Measurements from ENCODE around the gene KHSRP.
"Not testable (repeated sequence)": the region's sequence is repeated elsewhere in the genome, so short reads cannot be mapped to it uniquely, and the experiment has no call there.

Gene KHSRP

GRCh38 chr19:6451583-6452222 is 27.1 kb upstream of the KHSRP start:
- DNase-seq: no peak

GRCh38 chr19:6450166-6450565 is 25.6 kb upstream of the KHSRP start:
- peak; percentile 5 for DNase-seq

GRCh38 chr19:6448045-6448444 is 23.4 kb upstream of the KHSRP start:
- DNase-seq: no peak

GRCh38 chr19:6446452-6446851 is 21.8 kb upstream of the KHSRP start:
- no peak for DNase-seq

- no peak for DNase-seq
Observed at GRCh38 chr19:6443986-6444385, 19.4 kb upstream of the KHSRP start.

- no peak for DNase-seq
Observed at GRCh38 chr19:6442087-6442688, 17.6 kb upstream of the KHSRP start.

GRCh38 chr19:6440905-6441304 is 16.3 kb upstream of the KHSRP start:
- no peak for DNase-seq

- DNase-seq: no peak
Observed at GRCh38 chr19:6439743-6440142, 15.1 kb upstream of the KHSRP start.

GRCh38 chr19:6433663-6434062 is 9.1 kb upstream of the KHSRP start, which contains the start of gene SLC25A41:
SLC25A41 (minus strand) TSS chr19:6433763; CDS start chr19:6433693, 70 bp downstream.
- DNase-seq: no peak

- no peak for DNase-seq
Observed at GRCh38 chr19:6433165-6433564, 8.6 kb upstream of the KHSRP start.

- no peak for DNase-seq
Observed at GRCh38 chr19:6431891-6432290, 7.3 kb upstream of the KHSRP start.

GRCh38 chr19:6429419-6430221 is 5.0 kb upstream of the KHSRP start:
- DNase-seq: no peak

- not testable (repeated sequence) for DNase-seq
Observed at GRCh38 chr19:6428692-6429418, 4.2 kb upstream of the KHSRP start.

- DNase-seq: no peak
Observed at GRCh38 chr19:6427131-6427530, 2.5 kb upstream of the KHSRP start.

- DNase-seq: no peak
Observed at GRCh38 chr19:6425732-6426620, 1.4 kb upstream of the KHSRP start.

- peak; percentile 100 for DNase-seq
Observed at GRCh38 chr19:6424939-6425731, 524 bp upstream of the KHSRP start.

GRCh38 chr19:6423499-6424194 is 964 bp downstream of the KHSRP start:
- peak; percentile 52 for DNase-seq

- DNase-seq: no peak
Observed at GRCh38 chr19:6421075-6422014, 3.3 kb downstream of the KHSRP start.

- no peak for DNase-seq
Observed at GRCh38 chr19:6418562-6418932, 6.1 kb downstream of the KHSRP start.
